PC-3 (cell line): Measurements from ENCODE around the gene SIAE. TPM values are rescaled to one million over a fixed set of nuclear protein-coding genes. Genes with fewer than 3 reads are reported as not detected.
A peak's percentile ranks its signal among the peaks of the same experiment; 100 is the strongest.

ENCODE experiments used
- ATAC-seq: fragments of 200-7000 bp; cut with Tn5 transposase; 2 replicates; pipeline ENCODE4 v1.9.1; 2020; ENCODE audit warnings: mild to moderate bottlenecking, moderate library complexity
- BruUV-seq: library from RNA; stranded (reverse); fragments of 400-500 nt; replicated peaks from 2 replicates; lab custom pipeline; 2021; lab: Mats Ljungman, UMichigan
- CTCF ChIA-PET: fragments of 300-600 bp; sonication (Branson Sonifier 250); formaldehyde crosslinking; loops from one replicate; lab custom pipeline; 2022; ENCODE audit warnings: antibody characterized with exemption; lab: Charles Lee
- POLR2A ChIA-PET: fragments of 300-600 bp; sonication (Branson Sonifier 250); formaldehyde crosslinking; loops from one replicate; lab custom pipeline; 2022; ENCODE audit warnings: antibody characterized with exemption; ENCODE audit not compliant: unreplicated experiment; lab: Charles Lee
- DNase-seq: peaks from one replicate; pipeline ENCODE4 v3.0.0-alpha.2; 2015
- H2AFZ ChIP-seq: fragments of 300-600 bp; sonication (generic); 2 replicates; pipeline ENCODE4 v1.6.0; 2016; ENCODE audit warnings: antibody characterized with exemption, low read length
- H3F3A ChIP-seq: fragments of 300-600 bp; sonication (generic); one replicate; pipeline ENCODE4 v1.6.0; 2017; ENCODE audit warnings: antibody characterized with exemption, low read length, control low read depth, mild to moderate bottlenecking; ENCODE audit not compliant: unreplicated experiment
- H3K27ac ChIP-seq: fragments of 300-600 bp; sonication (generic); 2 replicates; pipeline ENCODE4 v1.5.1; 2016; ENCODE audit warnings: mild to moderate bottlenecking, low read length
- H3K27me3 ChIP-seq: fragments of 300-600 bp; sonication (generic); 2 replicates; pipeline ENCODE4 v1.6.1; 2016; ENCODE audit warnings: low read length, mixed read lengths
- H3K36me3 ChIP-seq: fragments of 300-600 bp; sonication (generic); 2 replicates; pipeline ENCODE4 v1.6.1; 2016; ENCODE audit warnings: low read depth, mixed run types, low read length, mixed read lengths
- H3K4me1 ChIP-seq: fragments of 300-600 bp; sonication (generic); 2 replicates; pipeline ENCODE4 v1.5.1; 2016; ENCODE audit warnings: low read length; ENCODE audit not compliant: insufficient read depth
- H3K4me2 ChIP-seq: fragments of 300-600 bp; sonication (generic); 2 replicates; pipeline ENCODE4 v1.6.0; 2016; ENCODE audit warnings: low read length
- H3K4me3 ChIP-seq: fragments of 300-600 bp; sonication (generic); 2 replicates; pipeline ENCODE4 v1.5.1; 2016; ENCODE audit warnings: mild to moderate bottlenecking, low read length, mixed read lengths
- H3K79me2 ChIP-seq: fragments of 300-600 bp; sonication (generic); 2 replicates; pipeline ENCODE4 v1.6.1; 2017; ENCODE audit warnings: low read length, mixed read lengths
- H3K9ac ChIP-seq: fragments of 300-600 bp; sonication (generic); 2 replicates; pipeline ENCODE4 v1.6.0; 2016; ENCODE audit warnings: mild to moderate bottlenecking, low read length
- H3K9me2 ChIP-seq: fragments of 300-600 bp; sonication (generic); replicated peaks from 2 replicates; pipeline ENCODE4 v1.6.1; 2016; ENCODE audit warnings: mixed run types, low read length, mixed read lengths
- H3K9me3 ChIP-seq: fragments of 300-600 bp; sonication (generic); 2 replicates; pipeline ENCODE4 v1.6.1; 2016; ENCODE audit warnings: low read length, mixed read lengths
- H4K20me1 ChIP-seq: fragments of 300-600 bp; sonication (generic); 2 replicates; pipeline ENCODE4 v1.6.1; 2016; ENCODE audit warnings: low read length, mixed read lengths
- EZH2 ChIP-seq: fragments of 300-600 bp; sonication (generic); IDR thresholded peaks from one replicate; pipeline ENCODE4 v1.6.1; 2017; ENCODE audit warnings: antibody characterized with exemption, mild to moderate bottlenecking, low read length; ENCODE audit not compliant: unreplicated experiment
- EZH2phosphoT487 ChIP-seq: fragments of 300-600 bp; sonication (generic); IDR thresholded peaks from 2 replicates; pipeline ENCODE4 v1.6.1; 2018; ENCODE audit warnings: mild to moderate bottlenecking, antibody characterized with exemption, low read length, borderline replicate concordance
- intact Hi-C: fragments of 100-400 bp; cut with micrococcal nuclease; formaldehyde crosslinking; loops from 2 replicates; pipeline ENCODE4 v1.9.0; 2023
- total RNA-seq: library from RNA; depleted of rRNA; stranded (reverse); fragments of >200 nt; gene quantifications from 2 replicates; pipeline ENCODE4 v1.2.3, GENCODE V29; 2014
- TF ChIP-seq, protein P1 (sequence below): fragments of 300-600 bp; sonication (generic); conservative IDR thresholded peaks from 2 replicates; pipeline ENCODE4 v1.5.1; 2017; ENCODE audit warnings: antibody characterized with exemption, low read depth, mild to moderate bottlenecking, low read length

SIAE gene
- total RNA-seq, 1 experiment from 2014 or later = 17.6 TPM

- TF ChIP-seq, protein P1, sequence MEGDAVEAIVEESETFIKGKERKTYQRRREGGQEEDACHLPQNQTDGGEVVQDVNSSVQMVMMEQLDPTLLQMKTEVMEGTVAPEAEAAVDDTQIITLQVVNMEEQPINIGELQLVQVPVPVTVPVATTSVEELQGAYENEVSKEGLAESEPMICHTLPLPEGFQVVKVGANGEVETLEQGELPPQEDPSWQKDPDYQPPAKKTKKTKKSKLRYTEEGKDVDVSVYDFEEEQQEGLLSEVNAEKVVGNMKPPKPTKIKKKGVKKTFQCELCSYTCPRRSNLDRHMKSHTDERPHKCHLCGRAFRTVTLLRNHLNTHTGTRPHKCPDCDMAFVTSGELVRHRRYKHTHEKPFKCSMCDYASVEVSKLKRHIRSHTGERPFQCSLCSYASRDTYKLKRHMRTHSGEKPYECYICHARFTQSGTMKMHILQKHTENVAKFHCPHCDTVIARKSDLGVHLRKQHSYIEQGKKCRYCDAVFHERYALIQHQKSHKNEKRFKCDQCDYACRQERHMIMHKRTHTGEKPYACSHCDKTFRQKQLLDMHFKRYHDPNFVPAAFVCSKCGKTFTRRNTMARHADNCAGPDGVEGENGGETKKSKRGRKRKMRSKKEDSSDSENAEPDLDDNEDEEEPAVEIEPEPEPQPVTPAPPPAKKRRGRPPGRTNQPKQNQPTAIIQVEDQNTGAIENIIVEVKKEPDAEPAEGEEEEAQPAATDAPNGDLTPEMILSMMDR = no peak
- TF ChIP-seq EZH2 (no peak), EZH2phosphoT487 (no peak)
- CTCF ChIA-PET = no interaction called here
- Histone ChIP-seq H3K79me2 (no peaks in the 10 kb centered on the region), H3F3A (no peaks in the 10 kb centered on the region), H3K4me2 (no peak overlapping the region), H3K4me1 (peaks cover 1% of the 10 kb centered on the region), H3K4me3 (no peak overlapping the region), H3K9ac (no peak overlapping the region), H3K9me2 (0 out of 2 replicates have a peak, but pooled peaks cover 4% of the 10 kb centered on the region), H3K27me3 (no peaks in the 10 kb centered on the region), H3K36me3 (no peaks in the 10 kb centered on the region), H4K20me1 (no peaks in the 10 kb centered on the region), H3K27ac (no peak overlapping the region), H3K9me3 (no peaks in the 10 kb centered on the region), H2AFZ (no peak overlapping the region)
- BruUV-seq = no TSS peak
- intact Hi-C loops = no loop called here
- POLR2A ChIA-PET = no interaction called here
- peak; percentile 8 for DNase-seq
- peak; percentile 65 for ATAC-seq
These were observed 38.9 kb upstream of the SIAE start for GRCh38 chr11:124712392-124712791.

GRCh38 chr11:124707829-124708228 lies 34.3 kb upstream of the SIAE start:
- Histone ChIP-seq H3F3A (no peaks in the 10 kb centered on the region), H3K4me1 (no peaks in the 10 kb centered on the region), H2AFZ (peak overlapping the region; percentile 38), H3K9me2 (0 out of 2 replicates have a peak, but pooled peaks cover 4% of the 10 kb centered on the region), H3K36me3 (no peaks in the 10 kb centered on the region), H4K20me1 (no peaks in the 10 kb centered on the region), H3K9ac (no peak overlapping the region), H3K4me2 (peak overlapping the region; percentile 21), H3K9me3 (no peaks in the 10 kb centered on the region), H3K4me3 (no peak overlapping the region), H3K79me2 (no peaks in the 10 kb centered on the region), H3K27ac (no peak overlapping the region), H3K27me3 (0 out of 2 replicates have a peak, but pooled peaks cover 3% of the 10 kb centered on the region)
- no TSS peak for BruUV-seq
- POLR2A ChIA-PET = no interaction called here
- ATAC-seq = no peak
- TF ChIP-seq EZH2 = no peak
- no peak for TF ChIP-seq EZH2phosphoT487
- peak; percentile 39 for DNase-seq
- intact Hi-C loops = no loop called here
- CTCF ChIA-PET = no interaction called here

DNA sequence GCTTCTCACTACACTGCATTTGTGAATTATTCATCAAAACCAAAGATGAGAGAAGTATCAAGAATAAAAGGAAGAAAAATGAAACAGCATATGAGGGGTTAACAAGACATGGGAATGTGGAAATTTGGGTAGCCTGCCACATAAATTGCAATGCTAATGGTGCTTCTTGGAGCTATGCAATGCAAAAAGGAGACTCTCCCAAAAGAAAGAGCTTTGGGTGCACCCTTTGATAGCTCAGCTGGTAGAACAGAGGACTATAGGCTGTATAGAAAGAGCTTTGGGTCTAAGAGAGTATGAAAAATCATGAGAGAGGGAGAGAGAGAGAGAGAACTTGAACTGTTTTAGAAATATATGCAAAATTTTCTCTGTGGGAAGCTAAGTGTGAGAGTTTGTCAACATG lies 26.5 kb upstream of the SIAE start:
- ATAC-seq = no peak
- Histone ChIP-seq H3K27me3 (peaks cover 9% of the 10 kb centered on the region), H3K9me3 (no peaks in the 10 kb centered on the region), H3F3A (no peaks in the 10 kb centered on the region), H3K27ac (no peak overlapping the region), H2AFZ (no peak overlapping the region), H4K20me1 (no peaks in the 10 kb centered on the region), H3K4me1 (no peaks in the 10 kb centered on the region), H3K9me2 (no peaks in the 10 kb centered on the region), H3K9ac (no peak overlapping the region), H3K79me2 (no peaks in the 10 kb centered on the region), H3K4me3 (no peak overlapping the region), H3K4me2 (no peak overlapping the region), H3K36me3 (no peaks in the 10 kb centered on the region)
- DNase-seq = no peak
- CTCF ChIA-PET = no interaction called here
- POLR2A ChIA-PET = interaction anchor here (0.6 kb wide), 1 partner anchor 10 kb away, joined by 13 read pairs; no protein-coding TSS in a partner anchor
- no TSS peak for BruUV-seq
- intact Hi-C loops = no loop called here
- TF ChIP-seq EZH2phosphoT487 (no peak), EZH2 (no peak)
- TF ChIP-seq, protein P1 = no peak
